ENCODE results near the gene VRK1. TPM values are rescaled to one million over a fixed set of nuclear protein-coding genes. Genes with fewer than 3 reads are reported as not detected.

VRK1 gene, protein sequence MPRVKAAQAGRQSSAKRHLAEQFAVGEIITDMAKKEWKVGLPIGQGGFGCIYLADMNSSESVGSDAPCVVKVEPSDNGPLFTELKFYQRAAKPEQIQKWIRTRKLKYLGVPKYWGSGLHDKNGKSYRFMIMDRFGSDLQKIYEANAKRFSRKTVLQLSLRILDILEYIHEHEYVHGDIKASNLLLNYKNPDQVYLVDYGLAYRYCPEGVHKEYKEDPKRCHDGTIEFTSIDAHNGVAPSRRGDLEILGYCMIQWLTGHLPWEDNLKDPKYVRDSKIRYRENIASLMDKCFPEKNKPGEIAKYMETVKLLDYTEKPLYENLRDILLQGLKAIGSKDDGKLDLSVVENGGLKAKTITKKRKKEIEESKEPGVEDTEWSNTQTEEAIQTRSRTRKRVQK
- total RNA-seq, result 15.4 and 21.2 TPM in 2 replicates

GRCh38 chr14:96796851-96797581 is at the start of gene VRK1:
Gene VRK1 (plus strand): TSS chr14:96797382. CDS start chr14:96833472, 36,090 bp downstream.

Data from articular chondrocyte of knee joint (primary cell).